Measurements from ENCODE around the gene KCNC1. TPM values are rescaled to one million over a fixed set of nuclear protein-coding genes. Genes with fewer than 3 reads are reported as not detected.

The KCNC1 gene
- total and polyA plus RNA-seq, 3 donors from 2014 or later: 3.3 to 5.8 (median 5.2) TPM

GRCh38 chr11:17753153-17753552 is 18.6 kb downstream of the KCNC1 start:
- Histone ChIP-seq H3K4me1 (no peaks in the 10 kb centered on the region), H3K27me3 (no peaks in the 10 kb centered on the region), H3K9me3 (no peaks in the 10 kb centered on the region), H3K36me3 (ENCODE audit: low read depth, missing control alignments) (no peaks in the 10 kb centered on the region), H3K27ac (no peak overlapping the region), H3K4me3 (no peak overlapping the region)
- WGBS, 2 donors: 88 to 100% methylated on average over 2 to 5 of the region's 5 CpGs
- intact Hi-C loops (cut with DNase I; ENCODE audit: low total_unique reads): no loop called here
- TF ChIP-seq CTCF (IDR thresholded peaks at IDR 0.05): no peak
- TF ChIP-seq POLR2A (IDR thresholded peaks at IDR 0.05): no peak
- no peak for DNase-seq

GRCh38 chr11:17753641-17754040 is 19.1 kb downstream of the KCNC1 start:
- no peaks in the 10 kb centered on the region for H3K36me3 ChIP-seq (ENCODE audit: low read depth, missing control alignments)
- TF ChIP-seq POLR2A (IDR thresholded peaks at IDR 0.05) (no peak), CTCF (IDR thresholded peaks at IDR 0.05) (no peak)
- no peak for DNase-seq
- H3K27ac ChIP-seq: no peak overlapping the region
- no peaks in the 10 kb centered on the region for H3K27me3 ChIP-seq
- 78 to 90% methylated on average over 10 of the region's 10 CpGs for WGBS, 2 donors
- no peaks in the 10 kb centered on the region for H3K4me1 ChIP-seq
- H3K4me3 ChIP-seq: no peak overlapping the region
- H3K9me3 ChIP-seq: no peaks in the 10 kb centered on the region
- intact Hi-C loops (cut with DNase I; ENCODE audit: low total_unique reads): no loop called here

- intact Hi-C loops (cut with DNase I; ENCODE audit: low total_unique reads): no loop called here
- 81 to 91% methylated on average over 3 of the region's 3 CpGs for WGBS, 2 donors
- H3K4me1 ChIP-seq: no peaks in the 10 kb centered on the region
- no peak overlapping the region for H3K27ac ChIP-seq
- no peak for DNase-seq
- no peak overlapping the region for H3K4me3 ChIP-seq
- no peaks in the 10 kb centered on the region for H3K9me3 ChIP-seq
- H3K27me3 ChIP-seq: no peaks in the 10 kb centered on the region
- no peak for TF ChIP-seq POLR2A (IDR thresholded peaks at IDR 0.05)
- TF ChIP-seq CTCF (IDR thresholded peaks at IDR 0.05): no peak
- no peaks in the 10 kb centered on the region for H3K36me3 ChIP-seq (ENCODE audit: low read depth, missing control alignments)
These were observed 21.3 kb downstream of the KCNC1 start for GRCh38 chr11:17755891-17756290.

GRCh38 chr11:17760102-17761029 is 25.8 kb downstream of the KCNC1 start:
- DNase-seq: peak; percentile 61
- TF ChIP-seq CTCF (IDR thresholded peaks at IDR 0.05) (peak in 2 of 3 experiments; percentile 14 to 28), POLR2A (IDR thresholded peaks at IDR 0.05) (no peak)

More at GRCh38 chr11:17760102-17761029, 25.8 kb downstream of the KCNC1 start:
- Histone ChIP-seq H3K27me3 (no peaks in the 10 kb centered on the region), H3K4me1 (no peaks in the 10 kb centered on the region), H3K9me3 (no peaks in the 10 kb centered on the region), H3K27ac (no peak overlapping the region), H3K36me3 (ENCODE audit: low read depth, missing control alignments) (no peaks in the 10 kb centered on the region), H3K4me3 (no peak overlapping the region)
- intact Hi-C loops (cut with DNase I; ENCODE audit: low total_unique reads): no loop called here
- 70 to 74% methylated on average over 16 to 23 of the region's 23 CpGs for WGBS, 2 donors
